SK-N-SH (cell line): ENCODE data around the gene THAP8. TPM values are rescaled to one million over a fixed set of nuclear protein-coding genes. Genes with fewer than 3 reads are reported as not detected.

Source experiments
- CTCF ChIA-PET: fragments of 300-600, 350-600 bp; formaldehyde crosslinking; extraction: SDS; loops from one replicate; lab custom pipeline; 2021; lab: Yijun Ruan, JAX
- POLR2A ChIA-PET: fragments of 350-600 bp; sonication (Branson Sonifier 250); formaldehyde crosslinking; extraction: SDS; loops from one replicate; lab custom pipeline; 2020; ENCODE audit warnings: antibody characterized with exemption, inconsistent platforms; lab: Yijun Ruan, JAX
- DNase-seq: peaks from one replicate; pipeline ENCODE4 v3.0.0; 2012
- H2AFZ ChIP-seq: fragments of 200-600 bp; sonication (generic); 2 replicates; pipeline ENCODE4 v1.8.1; 2016; ENCODE audit warnings: antibody characterized with exemption, mild to moderate bottlenecking, low read depth
- H3F3A ChIP-seq: fragments of 200-600 bp; sonication (generic); replicated peaks from 2 replicates; pipeline ENCODE3; 2016; ENCODE audit warnings: antibody characterized with exemption, mild to moderate bottlenecking; ENCODE audit not compliant: insufficient read depth
- H3K27ac ChIP-seq, 2 experiments: fragments of 200-500 bp in 1 of 2; fragments of 200-600 bp in 1 of 2; sonication (Bioruptor generic) in 1 of 2; sonication (generic), shearing (Covaris generic) in 1 of 2; 2 replicates each; pipeline versions ENCODE4 v1.5.1 to v1.6.1; 2014 to 2016; ENCODE audit warnings: low read depth in 2 of 2, inconsistent platforms in 1 of 2, low read length in 1 of 2, mild to moderate bottlenecking in 1 of 2, mixed read lengths in 1 of 2
- H3K27me3 ChIP-seq: fragments of 200-600 bp; sonication (generic), shearing (Covaris generic); 2 replicates; pipeline ENCODE4 v1.6.1; 2016; ENCODE audit warnings: mixed run types; ENCODE audit not compliant: insufficient read depth
- H3K36me3 ChIP-seq, 2 experiments: fragments of 200-500 bp in 1 of 2; fragments of 200-600 bp in 1 of 2; sonication (Bioruptor generic) in 1 of 2; sonication (generic) in 1 of 2; replicated peaks in 1 of 2; 2 replicates each; pipeline versions ENCODE3 to v1.5.1; 2014 to 2016; ENCODE audit warnings: low read length in 1 of 2, mild to moderate bottlenecking in 1 of 2; ENCODE audit not compliant: insufficient read depth in 2 of 2, control insufficient read depth in 1 of 2
- H3K4me1 ChIP-seq, 2 experiments: fragments of 200-500 bp in 1 of 2; fragments of 200-600 bp in 1 of 2; sonication (Bioruptor generic) in 1 of 2; sonication (generic), shearing (Covaris generic) in 1 of 2; 2 replicates each; pipeline versions ENCODE4 v1.5.1 to v1.6.1; 2014 to 2016; ENCODE audit warnings: low read depth in 1 of 2, low read length in 1 of 2, mixed run types in 1 of 2; ENCODE audit not compliant: insufficient read depth in 2 of 2, control insufficient read depth in 1 of 2
- H3K4me2 ChIP-seq: fragments of 200-600 bp; sonication (generic), shearing (Covaris generic); 2 replicates; pipeline ENCODE4 v1.6.1; 2017; ENCODE audit warnings: mixed run types
- H3K4me3 ChIP-seq, 2 experiments: fragments of 200-500 bp in 1 of 2; fragments of 200-600 bp in 1 of 2; sonication (Bioruptor generic) in 1 of 2; sonication (generic), shearing (Covaris generic) in 1 of 2; 2 replicates each; pipeline versions ENCODE4 v1.5.1 to v1.8.1; 2014 to 2016; ENCODE audit warnings: low read depth in 2 of 2, inconsistent platforms in 1 of 2, low read length in 1 of 2, mild to moderate bottlenecking in 1 of 2, mixed read lengths in 1 of 2, moderate library complexity in 1 of 2
- H3K79me2 ChIP-seq: fragments of 200-600 bp; sonication (generic); 2 replicates; pipeline ENCODE4 v1.8.1; 2017; ENCODE audit warnings: mild to moderate bottlenecking; ENCODE audit not compliant: insufficient read depth
- H3K9ac ChIP-seq: fragments of 200-600 bp; sonication (generic); 2 replicates; pipeline ENCODE4 v1.6.1; 2017; ENCODE audit warnings: mixed run types
- H3K9me2 ChIP-seq: fragments of 200-600 bp; sonication (generic); 2 replicates; pipeline ENCODE4 v1.6.1; 2017; ENCODE audit warnings: mixed run types
- H3K9me3 ChIP-seq: fragments of 200-600 bp; sonication (generic); 2 replicates; pipeline ENCODE4 v1.6.1; 2017; ENCODE audit warnings: mixed run types, mild to moderate bottlenecking, moderate library complexity
- H4K20me1 ChIP-seq: fragments of 200-600 bp; sonication (generic); 2 replicates; pipeline ENCODE4 v1.6.1; 2017; ENCODE audit warnings: mild to moderate bottlenecking, mixed run types; ENCODE audit not compliant: insufficient read depth
- CHD2 ChIP-seq: fragments of 150-350 bp; IDR thresholded peaks from 2 replicates; pipeline ENCODE4 v1.6.1; 2018; ENCODE audit warnings: low read length; ENCODE audit not compliant: partially characterized antibody
- FOXJ3 ChIP-seq: sonication (generic); formaldehyde crosslinking; IDR thresholded peaks from 2 replicates; pipeline ENCODE4 v1.5.1; 2020; ENCODE audit warnings: mild to moderate bottlenecking, missing genetic modification reagents
- GATA2 ChIP-seq: sonication (generic); formaldehyde crosslinking; IDR thresholded peaks from 2 replicates; pipeline ENCODE4 v1.5.0; 2020; ENCODE audit warnings: mild to moderate bottlenecking, missing genetic modification reagents
- MEF2A ChIP-seq: IDR thresholded peaks from 2 replicates; pipeline ENCODE4 v1.4.0; 2012; ENCODE audit warnings: low read depth, borderline replicate concordance
- NFIC ChIP-seq: IDR thresholded peaks from 2 replicates; pipeline ENCODE4 v1.4.0; 2012; ENCODE audit warnings: borderline replicate concordance
- POLR2AphosphoS5 ChIP-seq: IDR thresholded peaks from 2 replicates; pipeline ENCODE4 v1.6.1; 2012; ENCODE audit warnings: low read depth, low read length
- RAD21 ChIP-seq: IDR thresholded peaks from 2 replicates; pipeline ENCODE4 v1.6.1; 2012; ENCODE audit warnings: mild to moderate bottlenecking, low read length
- RCOR1 ChIP-seq: fragments of 150-350 bp; IDR thresholded peaks from 2 replicates; pipeline ENCODE4 v1.6.1; 2017; ENCODE audit warnings: antibody characterized with exemption, low read length
- RFX5 ChIP-seq: IDR thresholded peaks from 2 replicates; pipeline ENCODE4 v1.6.1; 2012; ENCODE audit warnings: mild to moderate bottlenecking, improper control_type of control experiment, low read length
- SIN3A ChIP-seq: IDR thresholded peaks from 2 replicates; pipeline ENCODE4 v1.6.1; 2012; ENCODE audit warnings: low read depth, mild to moderate bottlenecking, low read length, moderate library complexity, borderline replicate concordance
- SMC3 ChIP-seq: IDR thresholded peaks from 2 replicates; pipeline ENCODE4 v1.6.1; 2012; ENCODE audit warnings: low read depth, low read length, improper control_type of control experiment
- TAF1 ChIP-seq: IDR thresholded peaks from 2 replicates; pipeline ENCODE4 v1.6.1; 2012; ENCODE audit warnings: low read depth, mild to moderate bottlenecking, low read length, moderate library complexity, borderline replicate concordance
- TCF12 ChIP-seq: IDR thresholded peaks from 2 replicates; pipeline ENCODE4 v1.4.0; 2012
- TEAD4 ChIP-seq: IDR thresholded peaks from 2 replicates; pipeline ENCODE4 v1.4.0; 2012; ENCODE audit warnings: mild to moderate bottlenecking, borderline replicate concordance; ENCODE audit not compliant: insufficient read depth
- YY1 ChIP-seq: IDR thresholded peaks from 2 replicates; pipeline ENCODE4 v1.4.0; 2012; ENCODE audit warnings: low read depth, mild to moderate bottlenecking
- WGBS: methylation state at CpG from one replicate; pipeline ENCODE4 v1.1.6; 2017; ENCODE audit warnings: low lambda C conversion rate; 5-methylcytosine and 5-hydroxymethylcytosine counted together
- polyA plus RNA-seq, 3 experiments: library from polyadenylated mRNA; depleted of rRNA; stranded (reverse); fragments of >200 nt; gene quantifications; 2 replicates each; pipeline ENCODE4 v1.2.3, GENCODE V29; 2012
- TF ChIP-seq, protein P1 (sequence below): IDR thresholded peaks from 2 replicates; pipeline ENCODE4; 2012
- TF ChIP-seq, protein P2 (sequence below): IDR thresholded peaks from 2 replicates; pipeline ENCODE4 v1.4.0; 2012; ENCODE audit warnings: low read depth
- TF ChIP-seq, protein P3 (sequence below): fragments of 200-600 bp; sonication (generic); IDR thresholded peaks from 2 replicates; pipeline ENCODE4 v1.6.1; 2017; ENCODE audit warnings: antibody characterized with exemption, mild to moderate bottlenecking, moderate library complexity
- TF ChIP-seq, protein P4 (sequence below): IDR thresholded peaks from 2 replicates; pipeline ENCODE4 v1.6.1; 2012; ENCODE audit warnings: mild to moderate bottlenecking, low read depth, low read length, moderate library complexity
- TF ChIP-seq, protein P5 (sequence below): fragments of 150-350 bp; IDR thresholded peaks from 2 replicates; pipeline ENCODE4 v1.6.1; 2016; ENCODE audit warnings: mild to moderate bottlenecking, low read depth, low read length

The THAP8 gene
- polyA plus RNA-seq, 1 of the 3 experiments (the other 2 are of a cell fraction), result 6.3 TPM

DNA sequence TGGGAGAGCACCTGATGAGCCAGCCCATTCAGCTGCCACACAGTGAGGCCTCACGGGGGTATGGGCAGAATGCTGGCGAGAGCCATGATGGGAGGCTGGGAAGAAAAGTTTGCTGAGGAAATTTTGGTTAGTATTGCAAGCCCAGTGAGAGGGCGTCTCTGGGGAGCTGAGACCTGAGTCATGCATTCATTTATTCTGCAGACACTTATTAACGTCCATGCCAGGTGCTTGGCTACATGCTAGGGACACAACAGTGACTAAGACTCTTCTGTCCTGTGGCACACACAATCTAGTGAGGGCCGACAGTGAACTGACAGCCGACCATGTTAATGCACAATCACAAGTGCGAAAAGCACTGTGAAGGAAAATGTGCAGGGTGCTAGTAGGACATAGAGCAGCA is 27.8 kb upstream of the THAP8 start:
- H3K4me1 ChIP-seq, result no peaks in the 10 kb centered on the region
- DNase-seq, result no peak
- H3K9me3 ChIP-seq, result no peaks in the 10 kb centered on the region
- 86% methylated on average over 7 of the region's 7 CpGs for whole genome bisulfite sequencing
- POLR2A ChIA-PET, result no interaction called here
- no peaks in the 10 kb centered on the region for H3F3A ChIP-seq
- H3K9ac ChIP-seq, result no peak overlapping the region
- TF ChIP-seq TCF12, result no peak
- no peak for TF ChIP-seq GATA2
- no peak for TF ChIP-seq SMC3
- no peak for TF ChIP-seq YY1
- no peak for TF ChIP-seq TEAD4
- TF ChIP-seq, protein P1, sequence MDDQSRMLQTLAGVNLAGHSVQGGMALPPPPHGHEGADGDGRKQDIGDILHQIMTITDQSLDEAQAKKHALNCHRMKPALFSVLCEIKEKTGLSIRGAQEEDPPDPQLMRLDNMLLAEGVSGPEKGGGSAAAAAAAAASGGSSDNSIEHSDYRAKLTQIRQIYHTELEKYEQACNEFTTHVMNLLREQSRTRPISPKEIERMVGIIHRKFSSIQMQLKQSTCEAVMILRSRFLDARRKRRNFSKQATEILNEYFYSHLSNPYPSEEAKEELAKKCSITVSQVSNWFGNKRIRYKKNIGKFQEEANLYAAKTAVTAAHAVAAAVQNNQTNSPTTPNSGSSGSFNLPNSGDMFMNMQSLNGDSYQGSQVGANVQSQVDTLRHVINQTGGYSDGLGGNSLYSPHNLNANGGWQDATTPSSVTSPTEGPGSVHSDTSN, result no peak
- TF ChIP-seq RCOR1, result no peak
- TF ChIP-seq, protein P2, sequence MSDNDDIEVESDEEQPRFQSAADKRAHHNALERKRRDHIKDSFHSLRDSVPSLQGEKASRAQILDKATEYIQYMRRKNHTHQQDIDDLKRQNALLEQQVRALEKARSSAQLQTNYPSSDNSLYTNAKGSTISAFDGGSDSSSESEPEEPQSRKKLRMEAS, result no peak
- TF ChIP-seq CHD2, result no peak
- no peak for TF ChIP-seq RFX5
- no peak for TF ChIP-seq NFIC
- TF ChIP-seq, protein P3, sequence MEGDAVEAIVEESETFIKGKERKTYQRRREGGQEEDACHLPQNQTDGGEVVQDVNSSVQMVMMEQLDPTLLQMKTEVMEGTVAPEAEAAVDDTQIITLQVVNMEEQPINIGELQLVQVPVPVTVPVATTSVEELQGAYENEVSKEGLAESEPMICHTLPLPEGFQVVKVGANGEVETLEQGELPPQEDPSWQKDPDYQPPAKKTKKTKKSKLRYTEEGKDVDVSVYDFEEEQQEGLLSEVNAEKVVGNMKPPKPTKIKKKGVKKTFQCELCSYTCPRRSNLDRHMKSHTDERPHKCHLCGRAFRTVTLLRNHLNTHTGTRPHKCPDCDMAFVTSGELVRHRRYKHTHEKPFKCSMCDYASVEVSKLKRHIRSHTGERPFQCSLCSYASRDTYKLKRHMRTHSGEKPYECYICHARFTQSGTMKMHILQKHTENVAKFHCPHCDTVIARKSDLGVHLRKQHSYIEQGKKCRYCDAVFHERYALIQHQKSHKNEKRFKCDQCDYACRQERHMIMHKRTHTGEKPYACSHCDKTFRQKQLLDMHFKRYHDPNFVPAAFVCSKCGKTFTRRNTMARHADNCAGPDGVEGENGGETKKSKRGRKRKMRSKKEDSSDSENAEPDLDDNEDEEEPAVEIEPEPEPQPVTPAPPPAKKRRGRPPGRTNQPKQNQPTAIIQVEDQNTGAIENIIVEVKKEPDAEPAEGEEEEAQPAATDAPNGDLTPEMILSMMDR, result no peak
- no peak for TF ChIP-seq MEF2A
- TF ChIP-seq, all 33 proteins: peak for 0
- H4K20me1 ChIP-seq, result no peaks in the 10 kb centered on the region
- H2AFZ ChIP-seq, result no peak overlapping the region
- no peak overlapping the region for H3K4me2 ChIP-seq
- no peak overlapping the region for H3K4me3 ChIP-seq
- no peaks in the 10 kb centered on the region for H3K9me2 ChIP-seq
- peaks cover 9 to 15% of the 10 kb centered on the region in 2 experiments for H3K36me3 ChIP-seq
- no peak overlapping the region for H3K27ac ChIP-seq
- no peaks in the 10 kb centered on the region for H3K27me3 ChIP-seq
- CTCF ChIA-PET, result no interaction called here
- H3K79me2 ChIP-seq, result no peaks in the 10 kb centered on the region

DNA sequence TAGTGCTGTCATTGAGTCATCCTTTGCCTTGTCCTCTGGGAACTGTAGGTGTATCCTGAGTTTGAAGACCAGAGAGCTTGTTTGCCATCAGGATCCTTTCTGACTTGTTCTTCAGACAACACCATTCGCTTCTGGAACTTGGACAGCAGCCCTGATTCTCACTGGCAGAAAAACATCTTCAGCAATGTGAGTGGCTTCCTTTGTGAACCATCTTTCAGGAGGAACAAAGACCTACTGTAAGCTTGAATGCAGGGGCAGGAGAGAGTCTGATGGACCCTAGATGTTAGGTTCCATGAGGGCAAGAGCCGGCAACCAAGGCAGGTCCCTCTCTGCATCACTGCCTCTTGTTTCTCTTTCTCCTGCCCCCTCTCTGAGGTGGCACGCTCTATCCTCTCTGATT is 27.3 kb upstream of the THAP8 start:
- H3K9ac ChIP-seq, result no peak overlapping the region
- no peaks in the 10 kb centered on the region for H3K27me3 ChIP-seq
- H4K20me1 ChIP-seq, result no peaks in the 10 kb centered on the region
- no peaks in the 10 kb centered on the region for H3K4me1 ChIP-seq
- H3K27ac ChIP-seq, result no peak overlapping the region
- peaks cover 12 to 15% of the 10 kb centered on the region in 2 experiments for H3K36me3 ChIP-seq
- H3F3A ChIP-seq, result no peaks in the 10 kb centered on the region
- POLR2A ChIA-PET, result no interaction called here
- no peaks in the 10 kb centered on the region for H3K79me2 ChIP-seq
- no peak overlapping the region for H3K4me2 ChIP-seq
- H3K9me3 ChIP-seq, result no peaks in the 10 kb centered on the region
- H3K4me3 ChIP-seq, result no peak overlapping the region
- no peak overlapping the region for H2AFZ ChIP-seq
- WGBS, result 97% methylated on average over 3 of the region's 3 CpGs
- no peak for DNase-seq
- H3K9me2 ChIP-seq, result no peaks in the 10 kb centered on the region
- CTCF ChIA-PET, result no interaction called here
- TF ChIP-seq, protein P4, sequence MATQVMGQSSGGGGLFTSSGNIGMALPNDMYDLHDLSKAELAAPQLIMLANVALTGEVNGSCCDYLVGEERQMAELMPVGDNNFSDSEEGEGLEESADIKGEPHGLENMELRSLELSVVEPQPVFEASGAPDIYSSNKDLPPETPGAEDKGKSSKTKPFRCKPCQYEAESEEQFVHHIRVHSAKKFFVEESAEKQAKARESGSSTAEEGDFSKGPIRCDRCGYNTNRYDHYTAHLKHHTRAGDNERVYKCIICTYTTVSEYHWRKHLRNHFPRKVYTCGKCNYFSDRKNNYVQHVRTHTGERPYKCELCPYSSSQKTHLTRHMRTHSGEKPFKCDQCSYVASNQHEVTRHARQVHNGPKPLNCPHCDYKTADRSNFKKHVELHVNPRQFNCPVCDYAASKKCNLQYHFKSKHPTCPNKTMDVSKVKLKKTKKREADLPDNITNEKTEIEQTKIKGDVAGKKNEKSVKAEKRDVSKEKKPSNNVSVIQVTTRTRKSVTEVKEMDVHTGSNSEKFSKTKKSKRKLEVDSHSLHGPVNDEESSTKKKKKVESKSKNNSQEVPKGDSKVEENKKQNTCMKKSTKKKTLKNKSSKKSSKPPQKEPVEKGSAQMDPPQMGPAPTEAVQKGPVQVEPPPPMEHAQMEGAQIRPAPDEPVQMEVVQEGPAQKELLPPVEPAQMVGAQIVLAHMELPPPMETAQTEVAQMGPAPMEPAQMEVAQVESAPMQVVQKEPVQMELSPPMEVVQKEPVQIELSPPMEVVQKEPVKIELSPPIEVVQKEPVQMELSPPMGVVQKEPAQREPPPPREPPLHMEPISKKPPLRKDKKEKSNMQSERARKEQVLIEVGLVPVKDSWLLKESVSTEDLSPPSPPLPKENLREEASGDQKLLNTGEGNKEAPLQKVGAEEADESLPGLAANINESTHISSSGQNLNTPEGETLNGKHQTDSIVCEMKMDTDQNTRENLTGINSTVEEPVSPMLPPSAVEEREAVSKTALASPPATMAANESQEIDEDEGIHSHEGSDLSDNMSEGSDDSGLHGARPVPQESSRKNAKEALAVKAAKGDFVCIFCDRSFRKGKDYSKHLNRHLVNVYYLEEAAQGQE, result no peak
- TF ChIP-seq RCOR1 (no peak), TAF1 (no peak), POLR2AphosphoS5 (no peak), FOXJ3 (no peak), GATA2 (no peak), SIN3A (no peak), TCF12 (no peak), RAD21 (no peak), NFIC (no peak), YY1 (no peak)
- TF ChIP-seq, protein P2, result no peak
- TF ChIP-seq, protein P5, sequence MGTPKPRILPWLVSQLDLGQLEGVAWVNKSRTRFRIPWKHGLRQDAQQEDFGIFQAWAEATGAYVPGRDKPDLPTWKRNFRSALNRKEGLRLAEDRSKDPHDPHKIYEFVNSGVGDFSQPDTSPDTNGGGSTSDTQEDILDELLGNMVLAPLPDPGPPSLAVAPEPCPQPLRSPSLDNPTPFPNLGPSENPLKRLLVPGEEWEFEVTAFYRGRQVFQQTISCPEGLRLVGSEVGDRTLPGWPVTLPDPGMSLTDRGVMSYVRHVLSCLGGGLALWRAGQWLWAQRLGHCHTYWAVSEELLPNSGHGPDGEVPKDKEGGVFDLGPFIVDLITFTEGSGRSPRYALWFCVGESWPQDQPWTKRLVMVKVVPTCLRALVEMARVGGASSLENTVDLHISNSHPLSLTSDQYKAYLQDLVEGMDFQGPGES, result no peak
